Ishikawa (cell line): Measurements from ENCODE around the gene ACADSB.

Experiments
- CEBPB ChIP-seq: IDR thresholded peaks from 2 replicates; pipeline ENCODE4 v1.6.1; 2012
- CREB1 ChIP-seq: IDR thresholded peaks from 2 replicates; pipeline ENCODE4 v1.6.1; 2012; ENCODE audit warnings: low read depth
- EGR1 ChIP-seq: IDR thresholded peaks from 2 replicates; pipeline ENCODE4 v1.6.1; 2012
- EP300 ChIP-seq: IDR thresholded peaks from 2 replicates; pipeline ENCODE4 v1.6.1; 2012; ENCODE audit warnings: borderline replicate concordance
- FOXM1 ChIP-seq: IDR thresholded peaks from 2 replicates; pipeline ENCODE4 v1.6.1; 2012; ENCODE audit warnings: low read depth, borderline replicate concordance
- NFIC ChIP-seq: IDR thresholded peaks from 2 replicates; pipeline ENCODE4 v1.6.1; 2012
- RAD21 ChIP-seq: IDR thresholded peaks from 2 replicates; pipeline ENCODE4 v1.6.1; 2012; ENCODE audit warnings: low read depth
- TAF1 ChIP-seq: IDR thresholded peaks from 2 replicates; pipeline ENCODE4 v1.6.1; 2012; ENCODE audit warnings: low read depth, mild to moderate bottlenecking
- TCF12 ChIP-seq: IDR thresholded peaks from 2 replicates; pipeline ENCODE4 v1.6.1; 2012; ENCODE audit warnings: low read depth
- TEAD4 ChIP-seq: IDR thresholded peaks from 2 replicates; pipeline ENCODE4 v1.6.1; 2012
- YY1 ChIP-seq: IDR thresholded peaks from 2 replicates; pipeline ENCODE4 v1.6.1; 2012; ENCODE audit warnings: low read depth
- ZBTB7A ChIP-seq: IDR thresholded peaks from 2 replicates; pipeline ENCODE4 v1.6.1; 2012; ENCODE audit warnings: low read depth
- TF ChIP-seq, protein P1 (sequence below): IDR thresholded peaks from 2 replicates; pipeline ENCODE4 v1.6.1; 2012
- TF ChIP-seq, protein P2 (sequence below): IDR thresholded peaks from 2 replicates; pipeline ENCODE4 v1.6.1; 2012; ENCODE audit warnings: low read depth, mild to moderate bottlenecking
- TF ChIP-seq, protein P3 (sequence below): IDR thresholded peaks from 2 replicates; pipeline ENCODE4 v1.6.1; 2012

Gene ACADSB

DNA sequence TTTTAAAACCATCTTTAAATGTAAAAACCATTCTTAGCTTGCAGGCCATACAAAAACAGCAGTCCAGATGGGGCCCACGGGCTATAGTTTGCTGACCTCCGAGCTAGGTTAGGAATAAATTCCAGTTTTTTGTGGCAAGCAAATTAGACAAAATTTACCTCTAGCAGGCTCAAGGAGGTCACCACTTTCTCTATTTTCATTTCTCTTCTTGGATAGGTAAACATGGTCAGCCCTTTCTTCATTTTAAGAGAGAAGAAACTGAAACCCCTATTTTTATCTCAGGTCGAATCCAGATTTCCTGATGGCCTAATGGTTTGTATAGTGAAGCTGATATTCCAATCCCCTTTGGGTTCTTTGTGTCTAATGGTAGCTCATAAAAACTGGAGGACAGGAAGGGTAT, 10.9 kb upstream of the ACADSB start:
- TF ChIP-seq EP300, result no peak
- TF ChIP-seq NFIC, result no peak
- TF ChIP-seq, protein P1, sequence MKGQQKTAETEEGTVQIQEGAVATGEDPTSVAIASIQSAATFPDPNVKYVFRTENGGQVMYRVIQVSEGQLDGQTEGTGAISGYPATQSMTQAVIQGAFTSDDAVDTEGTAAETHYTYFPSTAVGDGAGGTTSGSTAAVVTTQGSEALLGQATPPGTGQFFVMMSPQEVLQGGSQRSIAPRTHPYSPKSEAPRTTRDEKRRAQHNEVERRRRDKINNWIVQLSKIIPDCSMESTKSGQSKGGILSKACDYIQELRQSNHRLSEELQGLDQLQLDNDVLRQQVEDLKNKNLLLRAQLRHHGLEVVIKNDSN, result no peak
- no peak for TF ChIP-seq FOXM1
- TF ChIP-seq TAF1, result no peak
- TF ChIP-seq, protein P2, sequence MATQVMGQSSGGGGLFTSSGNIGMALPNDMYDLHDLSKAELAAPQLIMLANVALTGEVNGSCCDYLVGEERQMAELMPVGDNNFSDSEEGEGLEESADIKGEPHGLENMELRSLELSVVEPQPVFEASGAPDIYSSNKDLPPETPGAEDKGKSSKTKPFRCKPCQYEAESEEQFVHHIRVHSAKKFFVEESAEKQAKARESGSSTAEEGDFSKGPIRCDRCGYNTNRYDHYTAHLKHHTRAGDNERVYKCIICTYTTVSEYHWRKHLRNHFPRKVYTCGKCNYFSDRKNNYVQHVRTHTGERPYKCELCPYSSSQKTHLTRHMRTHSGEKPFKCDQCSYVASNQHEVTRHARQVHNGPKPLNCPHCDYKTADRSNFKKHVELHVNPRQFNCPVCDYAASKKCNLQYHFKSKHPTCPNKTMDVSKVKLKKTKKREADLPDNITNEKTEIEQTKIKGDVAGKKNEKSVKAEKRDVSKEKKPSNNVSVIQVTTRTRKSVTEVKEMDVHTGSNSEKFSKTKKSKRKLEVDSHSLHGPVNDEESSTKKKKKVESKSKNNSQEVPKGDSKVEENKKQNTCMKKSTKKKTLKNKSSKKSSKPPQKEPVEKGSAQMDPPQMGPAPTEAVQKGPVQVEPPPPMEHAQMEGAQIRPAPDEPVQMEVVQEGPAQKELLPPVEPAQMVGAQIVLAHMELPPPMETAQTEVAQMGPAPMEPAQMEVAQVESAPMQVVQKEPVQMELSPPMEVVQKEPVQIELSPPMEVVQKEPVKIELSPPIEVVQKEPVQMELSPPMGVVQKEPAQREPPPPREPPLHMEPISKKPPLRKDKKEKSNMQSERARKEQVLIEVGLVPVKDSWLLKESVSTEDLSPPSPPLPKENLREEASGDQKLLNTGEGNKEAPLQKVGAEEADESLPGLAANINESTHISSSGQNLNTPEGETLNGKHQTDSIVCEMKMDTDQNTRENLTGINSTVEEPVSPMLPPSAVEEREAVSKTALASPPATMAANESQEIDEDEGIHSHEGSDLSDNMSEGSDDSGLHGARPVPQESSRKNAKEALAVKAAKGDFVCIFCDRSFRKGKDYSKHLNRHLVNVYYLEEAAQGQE, result no peak
- TF ChIP-seq, protein P3, sequence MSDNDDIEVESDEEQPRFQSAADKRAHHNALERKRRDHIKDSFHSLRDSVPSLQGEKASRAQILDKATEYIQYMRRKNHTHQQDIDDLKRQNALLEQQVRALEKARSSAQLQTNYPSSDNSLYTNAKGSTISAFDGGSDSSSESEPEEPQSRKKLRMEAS, result no peak
- TF ChIP-seq CEBPB, result no peak
- no peak for TF ChIP-seq YY1
- no peak for TF ChIP-seq ZBTB7A
- TF ChIP-seq TEAD4, result no peak
- no peak for TF ChIP-seq EGR1
- no peak for TF ChIP-seq CREB1
- TF ChIP-seq TCF12, result no peak

DNA sequence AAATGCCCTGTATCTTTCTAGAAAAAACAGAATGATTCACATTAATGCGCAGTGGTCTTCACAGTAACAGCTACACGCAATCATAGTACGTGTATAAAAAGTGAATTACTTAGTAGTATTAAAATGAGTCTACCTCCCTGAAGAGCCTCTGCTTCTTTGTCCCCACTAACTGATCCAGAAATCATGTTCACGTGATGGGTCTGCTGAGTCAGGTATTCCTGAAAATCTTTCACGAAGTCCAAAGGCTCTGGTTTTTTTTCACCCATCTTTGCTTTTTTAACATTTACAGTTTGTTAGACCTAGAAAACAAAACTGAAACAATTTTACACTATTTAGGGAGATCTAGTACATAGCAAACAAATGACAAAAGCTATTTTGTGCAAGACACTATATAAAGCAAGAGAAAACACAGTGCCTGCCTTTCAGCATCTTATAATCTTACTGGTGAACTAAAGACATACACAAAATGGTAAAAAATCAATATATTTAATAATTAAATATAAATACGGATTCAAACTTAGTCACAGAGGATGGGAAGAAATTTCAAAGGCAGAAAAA, 10.4 kb upstream of the ACADSB start:
- TF ChIP-seq EP300, result no peak
- TF ChIP-seq FOXM1, result no peak
- TF ChIP-seq RAD21, result no peak
- TF ChIP-seq YY1, result no peak
- no peak for TF ChIP-seq CREB1
- TF ChIP-seq, protein P1, result no peak
- TF ChIP-seq, protein P2, result no peak
- TF ChIP-seq CEBPB, result no peak
- no peak for TF ChIP-seq EGR1
- no peak for TF ChIP-seq TEAD4
- no peak for TF ChIP-seq NFIC
- no peak for TF ChIP-seq TAF1
- TF ChIP-seq, protein P3, result no peak
- no peak for TF ChIP-seq ZBTB7A
- TF ChIP-seq TCF12, result no peak

DNA sequence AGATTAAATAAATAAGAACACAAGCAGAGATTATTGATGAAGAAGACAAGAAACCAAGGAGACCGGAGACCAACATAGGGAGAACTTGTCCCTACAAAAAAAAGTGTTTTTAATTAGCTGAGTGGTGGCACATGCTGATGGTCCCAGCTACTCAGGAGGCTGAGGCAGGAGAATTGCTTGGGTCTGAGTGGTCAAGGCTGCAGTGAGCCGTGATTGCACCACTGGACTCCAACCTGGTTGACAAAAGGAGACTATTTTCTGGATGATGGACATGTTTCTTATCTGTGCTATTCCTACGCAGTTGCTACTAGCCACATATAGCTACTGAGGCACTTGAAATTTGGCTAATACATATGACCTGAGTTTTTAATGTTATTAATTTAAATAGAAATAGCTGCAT, 9.9 kb upstream of the ACADSB start:
- TF ChIP-seq, protein P1, result no peak
- TF ChIP-seq YY1 (no peak), CREB1 (no peak), FOXM1 (no peak), ZBTB7A (no peak), TAF1 (no peak), CEBPB (no peak), TEAD4 (no peak), TCF12 (no peak), NFIC (no peak), EP300 (no peak), EGR1 (no peak), RAD21 (no peak)
- TF ChIP-seq, protein P3, result no peak
- TF ChIP-seq, protein P2, result no peak

GRCh38 chr10:122999347-122999746, 9.5 kb upstream of the ACADSB start:
- no peak for TF ChIP-seq TCF12
- TF ChIP-seq ZBTB7A, result no peak
- TF ChIP-seq YY1, result no peak
- TF ChIP-seq, protein P2, result no peak
- peak; percentile 26; the same call in 1 of the 2 replicates for TF ChIP-seq NFIC
- 0 out of 2 replicates have a peak, but pooled peaks have one; percentile 33 for TF ChIP-seq CEBPB
- TF ChIP-seq EGR1, result no peak
- TF ChIP-seq EP300, result no peak
- TF ChIP-seq, protein P3, result 0 out of 2 replicates have a peak, but pooled peaks have one; percentile 17
